PC-3 (cell line): ENCODE data around the gene ZNF700. TPM values are rescaled to one million over a fixed set of nuclear protein-coding genes. Genes with fewer than 3 reads are reported as not detected.
A peak's percentile ranks its signal among the peaks of the same experiment; 100 is the strongest.
"Not testable (repeated sequence)": the region's sequence is repeated elsewhere in the genome, so short reads cannot be mapped to it uniquely, and the experiment has no call there.

Experiments used
- ATAC-seq: fragments of 200-7000 bp; cut with Tn5 transposase; 2 replicates; pipeline ENCODE4 v1.9.1; 2020; ENCODE audit warnings: mild to moderate bottlenecking, moderate library complexity
- BruUV-seq: library from RNA; stranded (reverse); fragments of 400-500 nt; replicated peaks from 2 replicates; lab custom pipeline; 2021; lab: Mats Ljungman, UMichigan
- CTCF ChIA-PET: fragments of 300-600 bp; sonication (Branson Sonifier 250); formaldehyde crosslinking; loops from one replicate; lab custom pipeline; 2022; ENCODE audit warnings: antibody characterized with exemption; lab: Charles Lee
- POLR2A ChIA-PET: fragments of 300-600 bp; sonication (Branson Sonifier 250); formaldehyde crosslinking; loops from one replicate; lab custom pipeline; 2022; ENCODE audit warnings: antibody characterized with exemption; ENCODE audit not compliant: unreplicated experiment; lab: Charles Lee
- DNase-seq: peaks from one replicate; pipeline ENCODE4 v3.0.0-alpha.2; 2015
- H2AFZ ChIP-seq: fragments of 300-600 bp; sonication (generic); 2 replicates; pipeline ENCODE4 v1.6.0; 2016; ENCODE audit warnings: antibody characterized with exemption, low read length
- H3F3A ChIP-seq: fragments of 300-600 bp; sonication (generic); one replicate; pipeline ENCODE4 v1.6.0; 2017; ENCODE audit warnings: antibody characterized with exemption, low read length, control low read depth, mild to moderate bottlenecking; ENCODE audit not compliant: unreplicated experiment
- H3K27ac ChIP-seq: fragments of 300-600 bp; sonication (generic); 2 replicates; pipeline ENCODE4 v1.5.1; 2016; ENCODE audit warnings: mild to moderate bottlenecking, low read length
- H3K27me3 ChIP-seq: fragments of 300-600 bp; sonication (generic); 2 replicates; pipeline ENCODE4 v1.6.1; 2016; ENCODE audit warnings: low read length, mixed read lengths
- H3K36me3 ChIP-seq: fragments of 300-600 bp; sonication (generic); 2 replicates; pipeline ENCODE4 v1.6.1; 2016; ENCODE audit warnings: low read depth, mixed run types, low read length, mixed read lengths
- H3K4me1 ChIP-seq: fragments of 300-600 bp; sonication (generic); 2 replicates; pipeline ENCODE4 v1.5.1; 2016; ENCODE audit warnings: low read length; ENCODE audit not compliant: insufficient read depth
- H3K4me2 ChIP-seq: fragments of 300-600 bp; sonication (generic); 2 replicates; pipeline ENCODE4 v1.6.0; 2016; ENCODE audit warnings: low read length
- H3K4me3 ChIP-seq: fragments of 300-600 bp; sonication (generic); 2 replicates; pipeline ENCODE4 v1.5.1; 2016; ENCODE audit warnings: mild to moderate bottlenecking, low read length, mixed read lengths
- H3K79me2 ChIP-seq: fragments of 300-600 bp; sonication (generic); 2 replicates; pipeline ENCODE4 v1.6.1; 2017; ENCODE audit warnings: low read length, mixed read lengths
- H3K9ac ChIP-seq: fragments of 300-600 bp; sonication (generic); 2 replicates; pipeline ENCODE4 v1.6.0; 2016; ENCODE audit warnings: mild to moderate bottlenecking, low read length
- H3K9me2 ChIP-seq: fragments of 300-600 bp; sonication (generic); replicated peaks from 2 replicates; pipeline ENCODE4 v1.6.1; 2016; ENCODE audit warnings: mixed run types, low read length, mixed read lengths
- H3K9me3 ChIP-seq: fragments of 300-600 bp; sonication (generic); 2 replicates; pipeline ENCODE4 v1.6.1; 2016; ENCODE audit warnings: low read length, mixed read lengths
- H4K20me1 ChIP-seq: fragments of 300-600 bp; sonication (generic); 2 replicates; pipeline ENCODE4 v1.6.1; 2016; ENCODE audit warnings: low read length, mixed read lengths
- EZH2 ChIP-seq: fragments of 300-600 bp; sonication (generic); IDR thresholded peaks from one replicate; pipeline ENCODE4 v1.6.1; 2017; ENCODE audit warnings: antibody characterized with exemption, mild to moderate bottlenecking, low read length; ENCODE audit not compliant: unreplicated experiment
- EZH2phosphoT487 ChIP-seq: fragments of 300-600 bp; sonication (generic); IDR thresholded peaks from 2 replicates; pipeline ENCODE4 v1.6.1; 2018; ENCODE audit warnings: mild to moderate bottlenecking, antibody characterized with exemption, low read length, borderline replicate concordance
- intact Hi-C: fragments of 100-400 bp; cut with micrococcal nuclease; formaldehyde crosslinking; loops from 2 replicates; pipeline ENCODE4 v1.9.0; 2023
- total RNA-seq: library from RNA; depleted of rRNA; stranded (reverse); fragments of >200 nt; gene quantifications from 2 replicates; pipeline ENCODE4 v1.2.3, GENCODE V29; 2014
- TF ChIP-seq, protein P1 (sequence below): fragments of 300-600 bp; sonication (generic); conservative IDR thresholded peaks from 2 replicates; pipeline ENCODE4 v1.5.1; 2017; ENCODE audit warnings: antibody characterized with exemption, low read depth, mild to moderate bottlenecking, low read length

Gene ZNF700
- total RNA-seq, 1 experiment from 2014 or later: 9.5 TPM

DNA sequence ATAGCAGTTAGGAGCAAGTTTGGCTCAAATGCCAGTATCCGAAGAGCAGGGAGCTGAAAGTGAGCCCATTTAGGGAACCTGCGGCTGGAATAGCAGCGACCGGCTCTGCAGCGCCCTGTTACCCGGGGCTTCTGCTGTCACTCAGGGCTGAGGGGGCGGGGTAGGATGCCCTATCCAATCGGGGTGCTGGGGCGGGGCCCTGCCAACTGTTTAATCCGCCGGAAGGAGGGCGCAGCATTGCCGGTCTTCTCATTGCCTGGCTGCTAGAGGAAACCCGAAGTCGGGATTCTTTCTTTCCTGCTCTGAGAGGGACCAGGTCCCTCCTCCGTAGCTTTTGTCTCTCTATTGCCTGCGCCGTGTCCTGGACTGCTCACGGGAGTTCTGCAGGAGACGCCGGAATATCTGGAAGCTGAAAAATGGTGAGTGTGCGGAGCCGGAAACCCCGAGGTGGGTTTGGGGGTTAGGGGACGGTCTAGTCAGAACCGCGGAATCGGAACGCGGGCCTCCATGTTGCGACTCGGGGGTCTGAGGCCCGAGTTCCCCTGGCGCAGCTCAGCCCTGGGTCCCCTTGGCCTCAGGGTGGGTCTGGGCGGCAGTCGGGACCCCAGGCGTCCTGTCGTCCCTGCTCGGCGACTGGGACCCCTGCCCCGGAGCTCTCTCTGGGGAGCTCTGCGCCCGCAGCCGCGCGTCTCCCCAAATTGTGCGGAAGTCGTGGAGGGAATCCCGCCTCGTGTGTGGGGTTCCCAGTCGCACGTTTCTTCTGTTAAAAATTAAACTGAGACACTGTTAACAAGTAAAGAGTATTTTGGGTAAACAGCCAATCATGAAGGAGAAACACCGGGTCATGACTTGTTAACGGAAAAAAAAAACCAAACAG, 62.7 kb downstream of the ZNF700 start:
- H3K4me1 ChIP-seq: no peaks in the 10 kb centered on the region
- no peaks in the 10 kb centered on the region for H4K20me1 ChIP-seq
- no peaks in the 10 kb centered on the region for H3K9me2 ChIP-seq
- no peak for TF ChIP-seq EZH2phosphoT487
- TF ChIP-seq, protein P1, sequence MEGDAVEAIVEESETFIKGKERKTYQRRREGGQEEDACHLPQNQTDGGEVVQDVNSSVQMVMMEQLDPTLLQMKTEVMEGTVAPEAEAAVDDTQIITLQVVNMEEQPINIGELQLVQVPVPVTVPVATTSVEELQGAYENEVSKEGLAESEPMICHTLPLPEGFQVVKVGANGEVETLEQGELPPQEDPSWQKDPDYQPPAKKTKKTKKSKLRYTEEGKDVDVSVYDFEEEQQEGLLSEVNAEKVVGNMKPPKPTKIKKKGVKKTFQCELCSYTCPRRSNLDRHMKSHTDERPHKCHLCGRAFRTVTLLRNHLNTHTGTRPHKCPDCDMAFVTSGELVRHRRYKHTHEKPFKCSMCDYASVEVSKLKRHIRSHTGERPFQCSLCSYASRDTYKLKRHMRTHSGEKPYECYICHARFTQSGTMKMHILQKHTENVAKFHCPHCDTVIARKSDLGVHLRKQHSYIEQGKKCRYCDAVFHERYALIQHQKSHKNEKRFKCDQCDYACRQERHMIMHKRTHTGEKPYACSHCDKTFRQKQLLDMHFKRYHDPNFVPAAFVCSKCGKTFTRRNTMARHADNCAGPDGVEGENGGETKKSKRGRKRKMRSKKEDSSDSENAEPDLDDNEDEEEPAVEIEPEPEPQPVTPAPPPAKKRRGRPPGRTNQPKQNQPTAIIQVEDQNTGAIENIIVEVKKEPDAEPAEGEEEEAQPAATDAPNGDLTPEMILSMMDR: no peak
- no peak for TF ChIP-seq EZH2
- H3K79me2 ChIP-seq: peaks cover 21% of the 10 kb centered on the region; the same call in 1 of the 2 replicates
- peak overlapping the region; percentile 97 for H3K4me2 ChIP-seq
- no peaks in the 10 kb centered on the region for H3K27me3 ChIP-seq
- peak overlapping the region; percentile 94 for H2AFZ ChIP-seq
- BruUV-seq: TSS peak; percentile 97
- H3K27ac ChIP-seq: peak overlapping the region; percentile 19
- no peaks in the 10 kb centered on the region for H3F3A ChIP-seq
- CTCF ChIA-PET: interaction anchor here (0.6 to 2.8 kb wide), 7 partner anchors 11 to 328 kb away, joined by 3 to 26 read pairs (median 4); partner anchors contain the start of gene ZNF20
- peak overlapping the region; percentile 73 for H3K9ac ChIP-seq
- POLR2A ChIA-PET: interaction anchor here (0.6 to 0.9 kb wide), 2 partner anchors 11 to 1654 kb away, joined by 4 to 7 read pairs; no protein-coding TSS in a partner anchor
- peak; percentile 98 for DNase-seq
- H3K36me3 ChIP-seq: peaks cover 13% of the 10 kb centered on the region; the same call in 1 of the 2 replicates
- intact Hi-C loops: loop anchor here (1.0 to 2.0 kb wide), 5 partner anchors 23 to 190 kb away; partner anchors contain the start of gene ZNF433
- ATAC-seq: peak; percentile 97
- H3K4me3 ChIP-seq: peak overlapping the region; percentile 88
- peaks cover 6% of the 10 kb centered on the region for H3K9me3 ChIP-seq

DNA sequence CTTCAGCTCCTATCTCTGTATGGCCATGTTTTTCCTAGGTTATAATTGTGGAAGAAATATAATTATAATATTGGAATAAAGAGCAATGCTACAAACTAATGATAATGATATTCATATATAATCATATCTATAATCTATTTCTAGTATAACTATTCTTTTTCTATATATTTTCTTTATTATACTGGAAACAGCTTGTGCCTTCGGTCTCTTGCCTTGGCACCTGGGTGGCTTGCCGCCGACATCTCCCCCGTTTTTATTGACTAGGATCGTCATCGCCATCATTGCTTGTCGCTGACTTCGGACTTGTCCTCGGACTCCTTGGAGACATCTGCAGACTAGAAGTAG, 64.2 kb downstream of the ZNF700 start:
- Histone ChIP-seq H2AFZ (no peak overlapping the region), H3K9me3 (peaks cover 3% of the 10 kb centered on the region; the same call in 1 of the 2 replicates), H3K9me2 (no peaks in the 10 kb centered on the region), H3K27ac (no peak overlapping the region), H3K4me3 (peak overlapping the region; percentile 88; the same call in 1 of the 2 replicates), H3K36me3 (peaks cover 24% of the 10 kb centered on the region; the same call in 1 of the 2 replicates), H3K27me3 (no peaks in the 10 kb centered on the region), H3K4me2 (peak overlapping the region; percentile 97), H3K79me2 (peaks cover 21% of the 10 kb centered on the region), H3F3A (no peaks in the 10 kb centered on the region), H3K4me1 (no peaks in the 10 kb centered on the region), H3K9ac (no peak overlapping the region), H4K20me1 (no peaks in the 10 kb centered on the region)
- TF ChIP-seq, protein P1: no peak
- TF ChIP-seq EZH2: no peak
- TF ChIP-seq EZH2phosphoT487: no peak
- ChIA-PET POLR2A (interaction anchor here (0.5 to 0.6 kb wide), 3 partner anchors 30 to 195 kb away, joined by 3 to 7 read pairs (median 4); partner anchors contain the start of gene ZNF700), CTCF (interaction anchor here (0.6 to 2.8 kb wide), 6 partner anchors 25 to 191 kb away, joined by 3 to 26 read pairs (median 6); partner anchors contain the start of gene ZNF700)
- intact Hi-C loops: loop anchor here (2.0 kb wide), 1 partner anchor 46 kb away; the partner anchor contains the start of gene ZNF433
- DNase-seq: no peak
- ATAC-seq: no peak
- BruUV-seq: no TSS peak

DNA sequence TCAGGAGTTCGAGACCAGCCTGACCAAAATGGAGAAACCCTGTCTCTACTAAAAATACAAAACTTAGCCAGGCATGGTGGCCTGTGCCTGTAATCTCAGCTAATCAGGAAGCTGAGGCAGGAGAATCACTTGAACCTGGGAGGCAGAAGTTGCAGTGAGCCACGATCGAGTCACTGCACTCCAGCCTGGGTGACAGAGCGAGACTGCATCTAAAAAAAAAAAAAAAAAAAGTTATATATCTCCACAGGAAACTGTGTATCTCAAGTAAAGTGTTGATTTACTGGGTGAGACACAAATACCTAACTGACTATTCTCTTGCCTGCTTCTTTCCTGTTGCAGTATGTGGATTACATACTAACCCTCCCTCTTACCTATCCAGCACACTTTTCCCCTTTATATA, 67.0 kb downstream of the ZNF700 start:
- H3K4me1 ChIP-seq, BruUV-seq, H3F3A ChIP-seq, H3K27ac ChIP-seq, ATAC-seq, H3K4me2 ChIP-seq, H3K9me2 ChIP-seq, H4K20me1 ChIP-seq, H3K27me3 ChIP-seq, H3K9ac ChIP-seq, H3K4me3 ChIP-seq, H3K9me3 ChIP-seq, DNase-seq, H2AFZ ChIP-seq, intact Hi-C loops: not testable (repeated sequence)
- POLR2A ChIA-PET: interaction anchor here (0.7 kb wide), 1 partner anchor 32 kb away, joined by 3 read pairs; no protein-coding TSS in a partner anchor
- CTCF ChIA-PET: interaction anchor here (0.6 kb wide), 1 partner anchor 40 kb away, joined by 3 read pairs; no protein-coding TSS in a partner anchor
- Histone ChIP-seq H3K79me2 (peaks cover 24% of the 10 kb centered on the region), H3K36me3 (peaks cover 30% of the 10 kb centered on the region; the same call in 1 of the 2 replicates)
